H1 (cell line): ENCODE data around the gene ARHGAP15. TPM values are rescaled to one million over a fixed set of nuclear protein-coding genes. Genes with fewer than 3 reads are reported as not detected.
"Not testable (repeated sequence)": the region's sequence is repeated elsewhere in the genome, so short reads cannot be mapped to it uniquely, and the experiment has no call there.

Source experiments
- CTCF ChIA-PET: fragments of 300-600 bp; sonication (Branson Sonifier 250); formaldehyde crosslinking; loops from one replicate; lab custom pipeline; 2021; ENCODE audit not compliant: partially characterized antibody; lab: Charles Lee
- POLR2A ChIA-PET: fragments of 300-600 bp; sonication (Branson Sonifier 250); formaldehyde crosslinking; loops from one replicate; lab custom pipeline; 2021; ENCODE audit warnings: inconsistent platforms; ENCODE audit not compliant: partially characterized antibody; lab: Charles Lee
- DNase-seq, 2 experiments: peaks; one replicate each; pipeline versions ENCODE4 v3.0.0 to v3.0.0-alpha.2; 2010 to 2022; ENCODE audit warnings: low spot score in 2 of 2, low read depth in 1 of 2, mixed read lengths in 1 of 2
- FAIRE-seq: peaks from 2 replicates; lab custom pipeline; 2011; peaks lifted over from hg19 to GRCh38; lab: Jason Lieb, UNC
- H2AFZ ChIP-seq: 2 replicates; pipeline ENCODE4 v1.8.1; 2012; ENCODE audit warnings: low read length, inconsistent platforms
- H2AK5ac ChIP-seq: 2 replicates; pipeline ENCODE4 v1.6.1; 2013; ENCODE audit warnings: low read depth, low read length
- H2BK120ac ChIP-seq: replicated peaks from 2 replicates; pipeline ENCODE3; 2013; ENCODE audit warnings: low read depth, low read length, inconsistent platforms
- H2BK12ac ChIP-seq: 2 replicates; pipeline ENCODE4 v1.6.1; 2013; ENCODE audit warnings: low read depth, low read length
- H2BK15ac ChIP-seq: 2 replicates; pipeline ENCODE4 v1.6.1; 2013; ENCODE audit warnings: low read length
- H2BK20ac ChIP-seq: 2 replicates; pipeline ENCODE4 v1.6.1; 2013; ENCODE audit warnings: low read length
- H2BK5ac ChIP-seq: 2 replicates; pipeline ENCODE4 v1.6.1; 2013; ENCODE audit warnings: low read depth, low read length
- H3K14ac ChIP-seq: 2 replicates; pipeline ENCODE4 v1.6.1; 2013; ENCODE audit warnings: inconsistent platforms; ENCODE audit not compliant: insufficient read length
- H3K18ac ChIP-seq: 2 replicates; pipeline ENCODE4 v1.6.1; 2013; ENCODE audit warnings: low read length; ENCODE audit errors: extremely low read depth
- H3K23ac ChIP-seq: 2 replicates; pipeline ENCODE4 v1.6.1; 2013; ENCODE audit warnings: inconsistent platforms; ENCODE audit not compliant: insufficient read length
- H3K23me2 ChIP-seq: 2 replicates; pipeline ENCODE4 v1.6.1; 2013; ENCODE audit warnings: low read depth, low read length
- H3K27ac ChIP-seq: 2 replicates; pipeline ENCODE4 v1.6.1; 2011; ENCODE audit warnings: low read depth, low read length, inconsistent platforms
- H3K27me3 ChIP-seq, 4 experiments: replicated peaks in 1 of 4; 1 replicate in 1 of 4; 2 replicates in 3 of 4; pipeline versions ENCODE4 v1.6.1 to v1.8.1; 2011 to 2013; ENCODE audit warnings: low read length in 3 of 4, mild to moderate bottlenecking in 3 of 4, inconsistent platforms in 2 of 4, mixed read lengths in 2 of 4, moderate library complexity in 1 of 4; ENCODE audit not compliant: control insufficient read depth in 3 of 4, insufficient read depth in 3 of 4; ENCODE audit errors: extremely low read depth in 1 of 4
- H3K36me3 ChIP-seq, 4 experiments: 2 replicates each; pipeline versions ENCODE4 v1.6.1 to v1.8.1; 2011 to 2013; ENCODE audit warnings: mild to moderate bottlenecking in 4 of 4, low read length in 3 of 4, moderate library complexity in 2 of 4, control low read depth in 1 of 4, inconsistent platforms in 1 of 4; ENCODE audit not compliant: insufficient read depth in 4 of 4, control insufficient read depth in 2 of 4
- H3K4ac ChIP-seq: replicated peaks from 2 replicates; pipeline ENCODE3; 2013; ENCODE audit warnings: low read length, low read depth, mixed read lengths, inconsistent platforms; ENCODE audit not compliant: insufficient read length
- H3K4me1 ChIP-seq, 4 experiments: replicated peaks in 1 of 4; 1 replicate in 1 of 4; 2 replicates in 3 of 4; pipeline versions ENCODE4 v1.6.1 to v1.8.1; 2011 to 2013; ENCODE audit warnings: low read length in 3 of 4, inconsistent platforms in 2 of 4, mixed read lengths in 1 of 4; ENCODE audit not compliant: insufficient read depth in 4 of 4, control insufficient read depth in 3 of 4
- H3K4me2 ChIP-seq, 2 experiments: 2 replicates each; pipeline versions ENCODE4 v1.6.1 to v1.8.1; 2011 to 2013; ENCODE audit warnings: low read depth in 2 of 2, low read length in 2 of 2, control low read depth in 1 of 2, inconsistent platforms in 1 of 2, mild to moderate bottlenecking in 1 of 2; ENCODE audit not compliant: insufficient read depth in 1 of 2
- H3K4me3 ChIP-seq, 4 experiments: fragments of 200-600, 300-600 bp in 1 of 4; sonication (generic), shearing (Covaris generic), sonication (Bioruptor Twin) in 1 of 4; 2 replicates each; pipeline versions ENCODE4 v1.5.1 to v1.8.1; 2011 to 2016; ENCODE audit warnings: low read length in 4 of 4, low read depth in 3 of 4, control low read depth in 2 of 4, inconsistent platforms in 2 of 4, mild to moderate bottlenecking in 2 of 4, mixed read lengths in 1 of 4, moderate library complexity in 1 of 4; ENCODE audit not compliant: insufficient read depth in 2 of 4; ENCODE audit errors: extremely low read depth in 1 of 4
- H3K56ac ChIP-seq: replicated peaks from 2 replicates; pipeline ENCODE3; 2013; ENCODE audit warnings: low read depth, mild to moderate bottlenecking, mixed read lengths, low read length, inconsistent platforms; ENCODE audit not compliant: insufficient read length
- H3K79me1 ChIP-seq: 2 replicates; pipeline ENCODE4 v1.6.1; 2013; ENCODE audit warnings: low read depth, low read length, control low read depth
- H3K79me2 ChIP-seq, 2 experiments: 2 replicates each; pipeline versions ENCODE4 v1.6.1 to v1.8.1; 2012 to 2013; ENCODE audit warnings: low read length in 2 of 2, mild to moderate bottlenecking in 2 of 2, inconsistent platforms in 1 of 2; ENCODE audit not compliant: insufficient read depth in 2 of 2, control insufficient read depth in 1 of 2
- H3K9ac ChIP-seq, 4 experiments: replicated peaks in 1 of 4; 1 replicate in 1 of 4; 2 replicates in 3 of 4; pipeline versions ENCODE4 v1.6.1 to v1.8.1; 2011 to 2013; ENCODE audit warnings: low read depth in 3 of 4, low read length in 3 of 4, control low read depth in 2 of 4, mild to moderate bottlenecking in 2 of 4, moderate library complexity in 2 of 4, inconsistent platforms in 1 of 4; ENCODE audit errors: extremely low read depth in 1 of 4
- H3K9me3 ChIP-seq, 2 experiments: 2 replicates each; pipeline versions ENCODE4 v1.6.1 to v1.8.1; 2012 to 2013; ENCODE audit warnings: mild to moderate bottlenecking in 2 of 2, moderate library complexity in 2 of 2, control low read depth in 1 of 2, inconsistent platforms in 1 of 2, low read depth in 1 of 2, low read length in 1 of 2, mixed read lengths in 1 of 2; ENCODE audit not compliant: insufficient read depth in 2 of 2
- H4K20me1 ChIP-seq, 2 experiments: replicated peaks in 1 of 2; 2 replicates each; pipeline versions ENCODE3 to v1.8.1; 2011 to 2013; ENCODE audit warnings: inconsistent platforms in 2 of 2, low read length in 2 of 2, mild to moderate bottlenecking in 1 of 2; ENCODE audit not compliant: insufficient read depth in 2 of 2, control insufficient read depth in 1 of 2
- H4K5ac ChIP-seq: 2 replicates; pipeline ENCODE4 v1.6.1; 2013; ENCODE audit warnings: low read length, low read depth, mixed read lengths, inconsistent platforms; ENCODE audit not compliant: insufficient read length
- H4K8ac ChIP-seq: 2 replicates; pipeline ENCODE4 v1.8.0; 2013; ENCODE audit warnings: mild to moderate bottlenecking, moderate library complexity, low read length, inconsistent platforms; ENCODE audit not compliant: insufficient read depth; ENCODE audit errors: extremely low read depth
- H4K91ac ChIP-seq: replicated peaks from 2 replicates; pipeline ENCODE3; 2013; ENCODE audit warnings: low read length, mixed read lengths, inconsistent platforms; ENCODE audit not compliant: insufficient read length
- WGBS, 2 experiments: shearing (Covaris generic) in 1 of 2; methylation state at CpG; one replicate each; pipeline versions ENCODE4 v1.1.6 to v1.1.7; 2013 to 2015; ENCODE audit warnings: low lambda C conversion rate in 2 of 2, mixed read lengths in 2 of 2, inconsistent platforms in 1 of 2, low coverage in 1 of 2, missing lambda C conversion rate in 1 of 2; ENCODE audit not compliant: insufficient replicate concordance in 2 of 2, insufficient coverage in 1 of 2, insufficient read length in 1 of 2; ENCODE audit errors: extremely low coverage in 1 of 2, missing lambda C conversion rate in 1 of 2; 5-methylcytosine and 5-hydroxymethylcytosine counted together
- polyA plus RNA-seq, 7 experiments: library from polyadenylated mRNA; depleted of rRNA in 3 of 7; stranded (reverse) in 5 of 7; unstranded in 2 of 7; fragments of >200 nt in 5 of 7; fragments of 200-250 nt in 2 of 7; gene quantifications; 1 replicate in 5 of 7; 2 replicates in 1 of 7; 4 replicates in 1 of 7; pipeline versions ENCODE4 v1.2.1 to v1.2.3, GENCODE V29; 2011 to 2013; ENCODE audit warnings: missing spikeins in 2 of 7, mixed read lengths in 2 of 7
- total RNA-seq: library from RNA; stranded (reverse); fragmentation: NEBNext Ultra II Directional; extraction: Animal tissue kit (Norgen Biotek cat#: 25700); gene quantifications from 2 replicates; pipeline ENCODE4 v1.2.1, GENCODE V29; 2021

The ARHGAP15 gene
- total and polyA plus RNA-seq, 2 of the 8 experiments (the other 6 are each of a cell fraction or from before 2014, with no cell fraction given): not detected

DNA sequence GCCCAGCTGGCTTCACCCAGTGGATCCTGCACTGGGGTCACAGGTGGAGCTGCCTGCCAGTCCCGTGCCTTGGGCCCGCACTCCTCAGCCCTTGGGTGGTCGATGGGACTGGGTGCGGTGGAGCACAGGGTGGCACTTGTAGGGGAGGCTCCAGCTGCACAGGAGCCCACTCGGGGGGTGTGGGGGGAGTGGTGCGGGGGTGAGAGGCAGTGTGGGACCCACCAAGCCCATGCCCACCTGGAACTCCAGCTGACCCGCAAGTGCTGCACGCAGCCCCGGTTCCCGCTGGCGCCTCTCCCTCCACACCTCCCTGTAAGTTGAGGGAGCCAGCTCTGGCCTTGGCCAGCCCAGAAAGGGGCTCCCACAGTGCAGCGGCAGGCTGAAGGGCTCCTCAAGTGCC is 39.7 kb upstream of the ARHGAP15 start:
- H4K8ac ChIP-seq, H2BK120ac ChIP-seq, H2AK5ac ChIP-seq, FAIRE-seq, H3K23ac ChIP-seq, H3K79me2 ChIP-seq, H2BK15ac ChIP-seq, H3K9ac ChIP-seq, DNase-seq, H4K5ac ChIP-seq, H3K4ac ChIP-seq, H3K27me3 ChIP-seq, H2BK5ac ChIP-seq, H3K9me3 ChIP-seq, CTCF ChIA-PET, H3K18ac ChIP-seq, H3K14ac ChIP-seq, H4K91ac ChIP-seq, H3K79me1 ChIP-seq, H3K23me2 ChIP-seq, H3K4me3 ChIP-seq, H2BK20ac ChIP-seq, H3K56ac ChIP-seq, H3K27ac ChIP-seq, H2BK12ac ChIP-seq, POLR2A ChIA-PET, H2AFZ ChIP-seq, H3K4me1 ChIP-seq, H3K36me3 ChIP-seq, H4K20me1 ChIP-seq, H3K4me2 ChIP-seq: not testable (repeated sequence)
- 100% methylated on average over 2 of the region's 12 CpGs; no CpG with 5 or more reads in 1 of the 2 experiments for WGBS, 2 experiments
